Body of pancreas (tissue), 4 donors: ENCODE measurements around the gene KCNIP4. TPM values are rescaled to one million over a fixed set of nuclear protein-coding genes. Genes with fewer than 3 reads are reported as not detected.

Experiments
- ATAC-seq: fragments of 150-250 bp; one replicate; pipeline ENCODE4 v1.9.1; 2016
- DNase-seq, 4 donors: peaks; one replicate each; pipeline ENCODE4 v3.0.0-alpha.2; 2019
- H3K27ac ChIP-seq, 4 donors: fragments of 200-600 bp; sonication (generic); 1 replicate in 3 of 4; 2 replicates in 1 of 4; pipeline versions ENCODE4 v1.5.1 to v1.6.1; 2016 to 2019; ENCODE audit warnings: mild to moderate bottlenecking in 1 of 4, mixed read lengths in 1 of 4, moderate library complexity in 1 of 4
- H3K27me3 ChIP-seq, 2 donors: fragments of 200-600 bp; sonication (generic); one replicate each; pipeline ENCODE4 v1.6.0; 2016; ENCODE audit warnings: mild to moderate bottlenecking in 1 of 2
- H3K36me3 ChIP-seq, 2 donors: fragments of 200-600 bp; sonication (generic); replicated peaks in 1 of 2; 2 replicates each; pipeline ENCODE4 v1.5.1; 2016; ENCODE audit warnings: low read depth in 2 of 2; ENCODE audit not compliant: insufficient read depth in 1 of 2
- H3K4me1 ChIP-seq: fragments of 200-600 bp; sonication (generic); one replicate; pipeline ENCODE4 v1.6.0; 2016
- H3K4me3 ChIP-seq, 2 donors: fragments of 200-600 bp; sonication (generic); 1 replicate in 1 of 2; 2 replicates in 1 of 2; pipeline ENCODE4 v1.5.1; 2016 to 2019
- H3K9me3 ChIP-seq, 3 donors: fragments of 200-600 bp; sonication (generic); 1 replicate in 2 of 3; 2 replicates in 1 of 3; pipeline ENCODE4 v1.5.1; 2016
- POLR2A ChIP-seq, 3 donors: fragments of 450-650 bp; IDR thresholded peaks; one replicate each; pipeline ENCODE4 v1.6.1; 2016; ENCODE audit warnings: antibody characterized with exemption in 3 of 3, mild to moderate bottlenecking in 2 of 3
- WGBS, 2 donors: methylation state at CpG; one replicate each; pipeline ENCODE4 v1.1.5; 2017; 5-methylcytosine and 5-hydroxymethylcytosine counted together
- intact Hi-C: fragments of 100-400 bp; cut with DNase I; formaldehyde crosslinking; loops from one replicate; pipeline ENCODE4 v1.15.1; 2023
- total RNA-seq, 2 donors: library from RNA; depleted of rRNA; stranded (reverse); fragments of >200 nt; gene quantifications; one replicate each; pipeline ENCODE4 v1.1.0, GENCODE V29; 2016
- TF ChIP-seq, protein P1 (sequence below), 7 experiments: fragments of 450-650 bp in 4 of 7; fragments of 200-600 bp in 3 of 7; sonication (generic) in 3 of 7; IDR thresholded peaks; one replicate each; pipeline ENCODE4 v1.5.1; 2016 to 2019; ENCODE audit warnings: antibody characterized with exemption in 7 of 7

KCNIP4 gene
- total RNA-seq, 2 donors from 2014 or later, result not detected

DNA sequence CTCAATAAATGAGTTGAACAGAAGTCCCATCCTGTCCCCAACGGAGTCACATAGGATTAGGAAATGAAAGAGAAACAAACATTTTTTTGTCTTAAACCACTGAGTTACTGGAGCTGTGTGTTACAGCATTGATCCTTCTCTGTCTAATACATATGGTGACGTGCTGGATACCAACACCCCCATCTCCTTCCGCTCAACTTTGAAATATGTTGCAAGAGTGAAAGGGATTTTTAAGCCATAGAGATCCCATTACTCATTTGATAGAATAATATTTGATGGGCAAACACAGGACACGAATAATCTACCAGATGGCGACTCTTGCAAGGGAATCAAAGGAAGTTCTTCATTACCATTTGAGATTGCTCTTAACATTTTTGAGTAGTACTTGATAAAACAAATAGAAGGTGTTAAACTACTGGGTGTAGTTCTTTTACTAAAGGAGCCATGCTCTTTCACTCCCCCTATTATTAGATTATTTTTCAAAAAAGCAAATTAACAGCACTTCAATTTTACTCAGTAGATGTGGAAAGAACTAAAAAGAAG lies 1107.9 kb downstream of the KCNIP4 start:
- WGBS, 2 donors, result 50 to 62% methylated on average over 5 of the region's 5 CpGs
- TF ChIP-seq, protein P1, sequence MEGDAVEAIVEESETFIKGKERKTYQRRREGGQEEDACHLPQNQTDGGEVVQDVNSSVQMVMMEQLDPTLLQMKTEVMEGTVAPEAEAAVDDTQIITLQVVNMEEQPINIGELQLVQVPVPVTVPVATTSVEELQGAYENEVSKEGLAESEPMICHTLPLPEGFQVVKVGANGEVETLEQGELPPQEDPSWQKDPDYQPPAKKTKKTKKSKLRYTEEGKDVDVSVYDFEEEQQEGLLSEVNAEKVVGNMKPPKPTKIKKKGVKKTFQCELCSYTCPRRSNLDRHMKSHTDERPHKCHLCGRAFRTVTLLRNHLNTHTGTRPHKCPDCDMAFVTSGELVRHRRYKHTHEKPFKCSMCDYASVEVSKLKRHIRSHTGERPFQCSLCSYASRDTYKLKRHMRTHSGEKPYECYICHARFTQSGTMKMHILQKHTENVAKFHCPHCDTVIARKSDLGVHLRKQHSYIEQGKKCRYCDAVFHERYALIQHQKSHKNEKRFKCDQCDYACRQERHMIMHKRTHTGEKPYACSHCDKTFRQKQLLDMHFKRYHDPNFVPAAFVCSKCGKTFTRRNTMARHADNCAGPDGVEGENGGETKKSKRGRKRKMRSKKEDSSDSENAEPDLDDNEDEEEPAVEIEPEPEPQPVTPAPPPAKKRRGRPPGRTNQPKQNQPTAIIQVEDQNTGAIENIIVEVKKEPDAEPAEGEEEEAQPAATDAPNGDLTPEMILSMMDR (IDR thresholded peaks at IDR 0.05), result no peak
- no peak for TF ChIP-seq POLR2A (IDR thresholded peaks at IDR 0.05)
- intact Hi-C loops, result no loop called here
- H3K4me1 ChIP-seq, result no peaks in the 10 kb centered on the region
- H3K27me3 ChIP-seq, result no peaks in the 10 kb centered on the region
- H3K4me3 ChIP-seq, result no peak overlapping the region
- H3K36me3 ChIP-seq, result no peaks in the 10 kb centered on the region
- H3K27ac ChIP-seq, result no peak overlapping the region
- ATAC-seq, result no peak
- H3K9me3 ChIP-seq, result no peaks in the 10 kb centered on the region
- no peak for DNase-seq

DNA sequence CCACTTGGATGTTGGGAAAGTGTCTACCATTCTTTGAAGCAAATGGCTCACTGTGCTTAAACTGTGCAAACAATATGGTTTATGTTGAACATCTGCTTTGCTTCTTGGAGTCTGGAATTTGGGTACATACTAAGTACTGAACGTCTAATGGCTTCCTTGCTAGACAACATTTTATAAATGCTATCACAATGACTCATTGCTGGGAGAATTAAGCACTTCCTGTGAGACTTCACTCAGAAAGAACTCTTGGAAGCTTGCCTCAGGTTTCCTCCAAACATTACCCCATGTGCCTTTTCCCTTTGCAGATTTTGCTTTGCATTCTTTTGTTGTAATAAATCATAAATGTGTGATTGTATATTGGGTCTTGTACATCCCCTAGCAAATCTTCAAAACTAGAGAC lies 1108.6 kb downstream of the KCNIP4 start:
- Histone ChIP-seq H3K9me3 (no peaks in the 10 kb centered on the region), H3K27ac (no peak overlapping the region), H3K36me3 (no peaks in the 10 kb centered on the region), H3K27me3 (no peaks in the 10 kb centered on the region), H3K4me1 (no peaks in the 10 kb centered on the region), H3K4me3 (no peak overlapping the region)
- intact Hi-C loops, result no loop called here
- peak; percentile 48 for ATAC-seq
- no peak for TF ChIP-seq POLR2A (IDR thresholded peaks at IDR 0.05)
- TF ChIP-seq, protein P1 (IDR thresholded peaks at IDR 0.05), result no peak
- no peak for DNase-seq
- 0 to 6% methylated on average over 1 of the region's 1 CpG for WGBS, 2 donors

DNA sequence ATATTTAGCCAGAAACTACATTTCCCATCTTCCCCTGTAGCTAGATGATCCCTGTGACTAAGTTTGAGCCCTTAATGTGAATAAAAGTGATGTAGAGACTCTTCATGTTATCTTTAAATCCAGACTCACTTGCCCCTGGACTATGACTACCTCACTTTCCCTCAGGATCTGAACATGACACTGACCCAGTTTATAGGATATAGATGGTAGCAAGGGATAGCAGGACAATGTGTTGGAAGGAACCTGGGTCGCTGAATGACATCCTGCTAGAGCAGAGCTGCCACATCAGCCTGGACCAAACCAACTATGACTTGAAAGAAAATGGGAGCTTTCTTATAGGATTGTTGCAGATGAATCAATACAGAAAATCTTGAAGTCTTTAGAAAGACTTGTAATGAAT lies 1110.1 kb downstream of the KCNIP4 start:
- no peaks in the 10 kb centered on the region for H3K4me1 ChIP-seq
- TF ChIP-seq, protein P1 (IDR thresholded peaks at IDR 0.05), result no peak
- TF ChIP-seq POLR2A (IDR thresholded peaks at IDR 0.05), result no peak
- intact Hi-C loops, result no loop called here
- DNase-seq, result no peak
- no peak overlapping the region for H3K27ac ChIP-seq
- ATAC-seq, result no peak
- H3K36me3 ChIP-seq, result no peaks in the 10 kb centered on the region
- H3K27me3 ChIP-seq, result no peaks in the 10 kb centered on the region
- WGBS, 2 donors, result 39 to 41% methylated on average over 1 of the region's 1 CpG
- no peak overlapping the region for H3K4me3 ChIP-seq
- H3K9me3 ChIP-seq, result no peaks in the 10 kb centered on the region

DNA sequence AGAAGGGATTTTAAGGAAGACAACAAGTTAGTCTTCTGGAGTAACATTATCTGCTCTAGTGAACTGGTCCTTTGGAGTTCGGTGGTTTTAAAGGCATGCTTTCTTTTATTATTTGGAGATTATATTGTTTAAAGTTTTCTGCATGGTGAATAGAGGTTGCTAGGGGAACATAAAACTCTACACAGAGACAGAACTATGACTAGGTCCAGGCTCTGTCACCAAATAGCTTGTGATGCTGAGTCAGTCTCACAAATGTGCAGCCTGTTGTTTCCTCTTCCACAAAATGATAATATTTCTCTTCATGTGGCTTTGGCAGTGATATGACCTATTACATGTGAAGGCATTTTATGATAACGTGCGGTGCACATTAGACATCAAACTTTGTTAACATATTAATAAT lies 1115.7 kb downstream of the KCNIP4 start:
- WGBS, 2 donors, result 69 to 73% methylated on average over 3 of the region's 3 CpGs
- intact Hi-C loops, result no loop called here
- H3K36me3 ChIP-seq, result no peaks in the 10 kb centered on the region
- ATAC-seq, result no peak
- H3K27ac ChIP-seq, result no peak overlapping the region
- DNase-seq, result no peak
- H3K4me1 ChIP-seq, result no peaks in the 10 kb centered on the region
- no peaks in the 10 kb centered on the region for H3K27me3 ChIP-seq
- TF ChIP-seq, protein P1 (IDR thresholded peaks at IDR 0.05), result no peak
- TF ChIP-seq POLR2A (IDR thresholded peaks at IDR 0.05), result no peak
- no peaks in the 10 kb centered on the region for H3K9me3 ChIP-seq
- no peak overlapping the region for H3K4me3 ChIP-seq

DNA sequence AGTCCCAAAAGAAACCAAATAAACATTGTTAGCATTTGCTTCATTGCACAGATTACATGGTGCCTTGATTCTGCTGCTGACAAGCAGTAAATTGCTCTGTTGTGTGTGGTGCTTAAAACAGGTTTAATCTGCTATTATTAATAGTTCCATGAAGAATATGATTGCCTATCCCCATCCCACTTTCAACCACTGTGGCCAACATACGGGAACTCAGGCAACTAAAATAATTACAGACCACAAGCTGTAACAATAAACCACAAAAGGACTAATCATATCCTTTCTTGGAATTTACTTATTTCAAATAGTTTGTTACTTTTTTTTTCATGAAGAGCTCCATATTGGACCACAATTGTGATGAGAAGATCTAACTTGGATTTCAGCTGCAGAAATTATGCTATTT lies 1116.8 kb downstream of the KCNIP4 start:
- Histone ChIP-seq H3K36me3 (no peaks in the 10 kb centered on the region), H3K4me1 (no peaks in the 10 kb centered on the region), H3K9me3 (no peaks in the 10 kb centered on the region), H3K27me3 (no peaks in the 10 kb centered on the region), H3K27ac (no peak overlapping the region), H3K4me3 (no peak overlapping the region)
- 68 to 70% methylated on average over 1 of the region's 1 CpG for WGBS, 2 donors
- no peak for ATAC-seq
- no peak for TF ChIP-seq POLR2A (IDR thresholded peaks at IDR 0.05)
- TF ChIP-seq, protein P1 (IDR thresholded peaks at IDR 0.05), result no peak
- DNase-seq, result no peak
- intact Hi-C loops, result no loop called here
